GM19397 (cell line): ENCODE results near the gene RGS6.

ENCODE experiments used
- ATAC-seq: cut with Tn5 transposase; IDR thresholded peaks from one replicate; pipeline ENCODE4 v1.9.1; 2021; ENCODE audit warnings: mild to moderate bottlenecking, moderate library complexity; ENCODE audit not compliant: unreplicated experiment

The RGS6 gene

GRCh38 chr14:72600551-72601330 lies 668.5 kb downstream of the RGS6 start:
- ATAC-seq: no peak

GRCh38 chr14:72603639-72604038 lies 671.4 kb downstream of the RGS6 start:
- ATAC-seq: no peak

DNA sequence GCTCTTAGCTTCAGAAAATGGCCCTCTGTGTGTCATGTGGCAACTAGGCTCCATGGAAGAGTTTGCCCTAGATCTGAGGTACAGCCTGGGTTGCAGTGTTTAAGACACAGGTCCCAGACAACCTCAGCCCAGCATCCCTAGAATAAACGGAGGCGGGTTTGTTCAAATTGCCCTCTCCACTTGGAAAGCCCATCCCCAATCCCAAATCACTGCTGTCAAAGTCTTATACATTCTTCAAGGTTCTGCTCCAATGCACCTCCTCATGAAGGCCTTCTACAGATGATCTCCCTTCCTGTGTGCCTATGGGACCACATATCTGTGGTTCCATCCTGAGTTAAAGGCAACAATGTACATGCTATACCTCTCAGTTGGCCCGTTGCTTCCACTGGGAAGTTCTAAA lies 671.9 kb downstream of the RGS6 start:
- no peak for ATAC-seq

DNA sequence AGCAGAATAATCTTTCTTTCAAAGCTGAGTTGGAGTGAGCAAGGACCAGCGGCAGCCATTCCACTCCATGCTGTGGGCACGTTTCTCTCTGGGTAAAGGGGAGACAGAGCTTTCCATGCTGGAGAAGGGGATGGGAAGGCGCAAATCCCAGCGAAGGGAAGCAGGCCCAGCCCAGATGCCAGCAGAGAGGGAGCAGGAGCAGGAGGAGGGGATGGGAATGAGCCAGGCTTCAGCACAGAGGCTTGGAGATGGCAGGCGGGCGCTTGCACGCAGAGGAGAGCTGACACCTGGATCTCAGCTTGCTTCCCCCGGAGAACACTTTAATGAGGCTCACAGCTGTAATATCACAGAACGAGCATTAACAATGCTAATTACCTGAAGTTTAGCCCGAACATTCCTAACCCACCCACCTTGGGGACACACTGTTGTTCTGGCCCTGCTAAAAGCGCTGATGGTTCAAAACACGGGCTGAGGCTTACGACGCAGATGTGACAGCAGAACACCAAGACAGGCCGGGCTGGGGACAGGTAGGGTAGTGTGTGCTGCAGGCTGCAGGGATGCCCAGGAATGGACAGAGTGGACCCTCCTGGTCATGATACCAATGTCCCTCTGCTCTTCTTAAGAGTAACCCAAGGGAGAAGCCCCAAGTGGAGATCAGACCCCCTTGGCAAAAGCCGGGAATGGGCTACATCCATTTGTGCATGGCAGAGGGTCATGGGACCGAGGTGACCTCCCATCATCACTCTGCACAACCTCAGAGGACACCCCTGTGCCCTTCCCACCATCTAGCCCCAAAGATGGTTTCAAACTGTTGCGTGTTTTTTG lies 673.1 kb downstream of the RGS6 start:
- ATAC-seq: no peak

GRCh38 chr14:72605921-72606220 lies 673.6 kb downstream of the RGS6 start:
- ATAC-seq: no peak

- no peak for ATAC-seq
Observed at GRCh38 chr14:72606879-72607278, 674.6 kb downstream of the RGS6 start.

- no peak for ATAC-seq
Observed at GRCh38 chr14:72607386-72608130, 675.3 kb downstream of the RGS6 start.

- ATAC-seq: no peak
Observed at GRCh38 chr14:72608391-72609204, 676.4 kb downstream of the RGS6 start.

- no peak for ATAC-seq
Observed at GRCh38 chr14:72609205-72609916, 677.1 kb downstream of the RGS6 start.

DNA sequence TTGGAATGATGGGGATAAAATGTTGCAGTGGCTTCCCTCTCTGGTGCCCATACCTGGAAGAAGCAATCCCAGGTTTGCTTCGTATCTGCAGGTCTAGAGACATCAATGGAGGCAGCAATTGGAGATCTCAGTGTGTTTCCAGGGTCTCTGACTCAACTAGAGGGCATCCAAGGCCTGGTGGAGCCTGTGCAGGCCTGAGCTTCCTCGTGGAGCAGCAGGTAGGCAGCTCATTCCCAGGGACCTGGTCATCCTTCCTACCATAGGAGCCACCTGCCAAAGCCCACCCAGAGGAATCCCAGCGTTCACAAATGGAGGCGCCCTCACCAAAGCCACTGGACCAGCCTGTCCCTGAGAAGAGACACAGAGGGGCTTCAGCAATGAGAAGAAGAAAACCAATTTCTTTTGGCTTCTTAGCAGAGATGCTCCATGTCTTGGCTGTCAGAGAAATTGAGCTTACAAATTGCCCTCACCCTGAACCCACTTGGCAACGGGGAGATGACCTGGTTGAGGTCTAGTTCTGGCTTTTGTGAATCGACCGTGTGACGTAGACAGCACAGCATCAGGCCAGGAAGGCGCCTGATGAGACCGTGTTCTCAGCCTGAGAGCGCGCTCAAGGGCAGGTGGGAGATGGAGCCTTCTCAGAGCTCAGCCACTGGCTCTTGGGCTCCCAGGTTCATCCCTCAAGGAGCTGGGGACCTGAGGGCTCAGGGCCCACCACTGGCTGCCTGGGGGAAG lies 678.0 kb downstream of the RGS6 start:
- ATAC-seq: no peak

DNA sequence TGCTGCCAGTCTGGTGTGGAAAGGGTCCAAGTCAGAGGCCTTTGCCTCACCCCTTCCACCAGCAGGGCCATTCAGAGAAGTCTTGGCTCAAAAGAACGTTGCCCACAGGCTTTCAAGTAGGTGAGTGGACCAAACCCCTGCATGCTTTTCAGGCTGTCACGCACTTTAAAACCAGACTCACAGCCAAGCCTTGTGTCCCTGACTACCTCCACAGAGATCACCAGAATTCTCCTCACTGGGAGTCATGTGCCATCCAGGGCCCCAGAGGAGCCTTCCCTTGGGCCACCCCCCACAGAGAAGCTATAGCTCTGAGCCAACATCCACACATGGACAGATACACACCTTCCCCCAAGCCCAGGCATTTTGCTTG lies 678.6 kb downstream of the RGS6 start:
- ATAC-seq: no peak

GRCh38 chr14:72611506-72611905 lies 679.3 kb downstream of the RGS6 start:
- ATAC-seq: no peak

GRCh38 chr14:72612041-72612440 lies 679.8 kb downstream of the RGS6 start:
- no peak for ATAC-seq

DNA sequence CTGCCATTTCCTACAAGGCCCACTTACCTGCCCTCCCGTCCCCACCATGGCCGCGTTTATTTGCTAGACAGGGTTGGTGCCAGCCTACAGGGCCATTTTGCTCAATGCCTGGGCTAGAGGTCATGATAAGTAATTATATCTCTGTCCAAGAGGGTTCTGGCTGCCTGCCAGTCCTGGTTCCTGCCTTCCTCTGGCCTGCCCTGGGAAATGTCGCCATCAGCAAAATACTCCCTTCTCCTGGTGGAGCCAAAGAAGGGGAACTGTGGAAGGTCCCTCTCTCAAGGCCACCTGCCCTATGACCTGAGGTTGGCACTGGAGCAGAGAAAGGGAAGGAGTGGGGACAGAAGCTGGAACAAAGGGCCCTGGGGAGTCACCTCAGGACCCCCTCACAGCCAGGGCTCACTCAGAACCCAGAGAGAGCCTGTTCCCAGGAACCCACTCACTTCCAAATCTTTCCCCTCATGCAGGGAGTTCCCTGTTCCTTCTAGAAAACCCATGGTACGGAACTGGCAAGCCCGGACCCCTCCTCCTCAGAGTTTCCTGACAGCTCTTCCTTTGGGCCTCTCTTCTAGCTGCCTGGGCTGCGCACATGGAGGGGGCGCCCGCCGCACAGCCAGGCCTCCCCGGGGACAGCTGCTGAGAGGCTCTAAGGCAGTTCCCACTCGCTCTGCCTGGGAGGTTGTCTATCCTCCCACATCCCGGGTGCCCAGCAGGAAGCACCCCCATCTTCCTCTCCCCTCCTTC lies 681.2 kb downstream of the RGS6 start:
- ATAC-seq: no peak

DNA sequence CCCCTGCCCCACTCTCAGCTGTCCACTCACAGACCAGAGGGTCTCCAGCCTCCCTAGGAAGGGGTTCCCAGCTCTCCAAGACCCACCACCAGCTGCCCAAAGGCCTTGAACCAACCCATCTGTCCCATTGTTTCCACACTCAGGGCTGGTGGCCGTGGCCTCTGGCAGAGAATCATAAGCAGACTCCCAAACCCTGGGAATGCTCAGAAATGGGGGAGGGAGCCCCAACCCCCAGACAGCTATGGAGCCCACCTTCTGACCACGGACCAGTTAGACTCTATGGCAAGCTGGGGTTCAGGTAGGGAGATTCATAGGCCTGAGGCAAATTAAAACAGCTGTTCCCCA lies 681.7 kb downstream of the RGS6 start:
- ATAC-seq: no peak

GRCh38 chr14:72614365-72614764 lies 682.1 kb downstream of the RGS6 start:
- ATAC-seq: no peak

DNA sequence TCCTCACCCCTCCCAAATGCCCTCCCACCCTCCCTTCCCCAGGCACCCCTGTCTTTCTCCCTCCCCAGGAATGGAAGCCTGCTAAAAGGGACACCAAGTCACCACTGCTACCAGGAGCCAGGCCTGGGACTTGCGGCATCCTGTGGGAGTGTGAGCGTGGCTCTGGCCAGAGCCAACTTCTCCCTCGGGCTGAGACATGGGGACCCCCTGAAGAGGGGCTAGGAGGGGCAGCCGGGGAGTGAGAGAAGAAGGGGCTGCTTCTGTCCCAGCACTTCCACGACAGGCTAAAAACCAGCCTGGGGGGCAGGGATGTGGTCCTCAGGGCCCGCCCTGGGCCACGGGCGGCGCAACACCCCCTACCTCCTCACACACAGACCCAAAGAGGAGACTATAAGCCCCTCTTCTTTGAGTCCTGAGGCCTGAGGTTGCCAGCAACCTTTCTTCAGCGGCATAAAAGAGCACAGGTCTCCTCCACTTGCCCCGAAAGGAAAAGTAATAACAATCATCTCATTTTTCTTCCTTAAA lies 682.7 kb downstream of the RGS6 start:
- no peak for ATAC-seq

- no peak for ATAC-seq
Observed at GRCh38 chr14:72615451-72616121, 683.4 kb downstream of the RGS6 start.
